ENCODE results near the gene ABCA13. TPM values are rescaled to one million over a fixed set of nuclear protein-coding genes. Genes with fewer than 3 reads are reported as not detected.

The ABCA13 gene
- total RNA-seq, 4 donors from 2014 or later, result under 0.01 to 0.54 (median 0.04) TPM; not detected in 1

GRCh38 chr7:48148311-48148710 lies 22.9 kb upstream of the ABCA13 start:
- TF ChIP-seq POLR2A (IDR thresholded peaks at IDR 0.05) (no peak), EP300 (IDR thresholded peaks at IDR 0.05) (no peak), POLR2AphosphoS5 (IDR thresholded peaks at IDR 0.05) (no peak)
- TF ChIP-seq, protein P1, sequence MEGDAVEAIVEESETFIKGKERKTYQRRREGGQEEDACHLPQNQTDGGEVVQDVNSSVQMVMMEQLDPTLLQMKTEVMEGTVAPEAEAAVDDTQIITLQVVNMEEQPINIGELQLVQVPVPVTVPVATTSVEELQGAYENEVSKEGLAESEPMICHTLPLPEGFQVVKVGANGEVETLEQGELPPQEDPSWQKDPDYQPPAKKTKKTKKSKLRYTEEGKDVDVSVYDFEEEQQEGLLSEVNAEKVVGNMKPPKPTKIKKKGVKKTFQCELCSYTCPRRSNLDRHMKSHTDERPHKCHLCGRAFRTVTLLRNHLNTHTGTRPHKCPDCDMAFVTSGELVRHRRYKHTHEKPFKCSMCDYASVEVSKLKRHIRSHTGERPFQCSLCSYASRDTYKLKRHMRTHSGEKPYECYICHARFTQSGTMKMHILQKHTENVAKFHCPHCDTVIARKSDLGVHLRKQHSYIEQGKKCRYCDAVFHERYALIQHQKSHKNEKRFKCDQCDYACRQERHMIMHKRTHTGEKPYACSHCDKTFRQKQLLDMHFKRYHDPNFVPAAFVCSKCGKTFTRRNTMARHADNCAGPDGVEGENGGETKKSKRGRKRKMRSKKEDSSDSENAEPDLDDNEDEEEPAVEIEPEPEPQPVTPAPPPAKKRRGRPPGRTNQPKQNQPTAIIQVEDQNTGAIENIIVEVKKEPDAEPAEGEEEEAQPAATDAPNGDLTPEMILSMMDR (IDR thresholded peaks at IDR 0.05), result no peak
- Histone ChIP-seq H3K4me3 (no peak overlapping the region), H3K4me1 (no peaks in the 10 kb centered on the region), H3K27ac (no peak overlapping the region), H3K27me3 (peaks cover 9% of the 10 kb centered on the region), H3K36me3 (no peaks in the 10 kb centered on the region), H3K9me3 (no peaks in the 10 kb centered on the region)
- ATAC-seq, result no peak
- 86 to 92% methylated on average over 1 to 2 of the region's 2 CpGs for WGBS, 2 donors (ENCODE audit: low coverage in 1 of 2)

- H3K9me3 ChIP-seq, result no peaks in the 10 kb centered on the region
- TF ChIP-seq, protein P1 (IDR thresholded peaks at IDR 0.05), result no peak
- TF ChIP-seq POLR2A (IDR thresholded peaks at IDR 0.05) (no peak), POLR2AphosphoS5 (IDR thresholded peaks at IDR 0.05) (no peak), EP300 (IDR thresholded peaks at IDR 0.05) (no peak)
Observed at GRCh38 chr7:48149058-48149457, 22.2 kb upstream of the ABCA13 start.

DNA sequence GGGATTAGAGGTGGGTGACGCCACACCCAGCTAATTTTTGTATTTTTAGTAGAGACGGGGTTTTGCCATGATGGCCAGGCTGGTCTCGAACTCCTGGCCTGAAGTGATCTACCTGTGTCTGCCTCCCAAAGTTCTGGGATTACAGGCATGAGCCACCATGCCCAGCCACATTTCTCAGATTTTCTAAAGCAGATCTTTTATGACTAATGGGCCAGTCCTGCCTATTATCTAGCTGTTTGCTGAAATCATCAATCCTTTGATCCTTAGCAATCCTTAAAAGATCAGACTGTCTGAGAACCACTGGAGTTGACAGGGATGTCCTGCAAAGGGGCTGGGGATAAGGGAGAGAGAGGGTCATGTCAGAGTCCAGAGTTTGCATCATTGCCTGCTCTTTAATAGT lies 21.2 kb upstream of the ABCA13 start:
- no peaks in the 10 kb centered on the region for H3K4me1 ChIP-seq
- H3K27ac ChIP-seq, result no peak overlapping the region
- no peaks in the 10 kb centered on the region for H3K36me3 ChIP-seq
- peaks cover 9% of the 10 kb centered on the region for H3K27me3 ChIP-seq
- TF ChIP-seq, protein P1 (IDR thresholded peaks at IDR 0.05), result no peak
- TF ChIP-seq POLR2A (IDR thresholded peaks at IDR 0.05), result no peak
- no peak for TF ChIP-seq EP300 (IDR thresholded peaks at IDR 0.05)
- TF ChIP-seq POLR2AphosphoS5 (IDR thresholded peaks at IDR 0.05), result no peak
- no peak overlapping the region for H3K4me3 ChIP-seq
- H3K9me3 ChIP-seq, result peaks cover 0 to 7% (median 0%) of the 10 kb centered on the region in 3 donors
- ATAC-seq, result no peak
- WGBS, 2 donors (ENCODE audit: low coverage in 1 of 2), result 80% methylated on average over 3 of the region's 3 CpGs; no CpG with 5 or more reads in 1 of the 2 donors

More at GRCh38 chr7:48149058-48149457, 22.2 kb upstream of the ABCA13 start:
- ATAC-seq, result no peak
- Histone ChIP-seq H3K27ac (no peak overlapping the region), H3K27me3 (peaks cover 9% of the 10 kb centered on the region), H3K36me3 (no peaks in the 10 kb centered on the region), H3K4me3 (no peak overlapping the region), H3K4me1 (no peaks in the 10 kb centered on the region)

GRCh38 chr7:48154792-48155413 lies 16.4 kb upstream of the ABCA13 start:
- Histone ChIP-seq H3K4me1 (no peaks in the 10 kb centered on the region), H3K27me3 (no peaks in the 10 kb centered on the region), H3K4me3 (no peak overlapping the region), H3K36me3 (no peaks in the 10 kb centered on the region), H3K9me3 (peaks cover 0 to 9% (median 0%) of the 10 kb centered on the region in 3 donors), H3K27ac (no peak overlapping the region)
- no peak for ATAC-seq
- WGBS, 2 donors (ENCODE audit: low coverage in 1 of 2), result 56 to 84% methylated on average over 3 to 7 of the region's 8 CpGs
- TF ChIP-seq, protein P1 (IDR thresholded peaks at IDR 0.05), result peak in 2 of 4 experiments; percentile 4 to 41
- no peak for TF ChIP-seq POLR2A (IDR thresholded peaks at IDR 0.05)

DNA sequence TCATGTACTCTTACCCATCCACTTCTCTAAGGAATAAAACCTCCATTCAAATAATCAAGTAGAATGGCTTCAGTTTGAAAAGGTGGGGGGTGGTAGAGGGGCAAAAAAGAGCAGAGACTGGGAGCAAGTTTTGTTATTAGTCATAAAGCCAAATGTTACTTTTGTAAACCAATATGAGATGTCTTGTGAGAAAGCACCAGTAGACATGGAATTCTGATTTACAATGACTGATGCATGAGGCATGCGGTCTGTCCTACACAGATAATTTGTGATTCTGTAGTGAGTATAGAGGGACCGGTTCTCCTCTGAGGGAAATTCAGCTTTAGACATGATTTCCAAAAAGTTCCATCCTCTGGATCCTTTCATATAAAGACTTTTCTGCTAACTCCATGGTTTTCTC lies 12.9 kb upstream of the ABCA13 start:
- H3K27me3 ChIP-seq, result no peaks in the 10 kb centered on the region
- WGBS, 2 donors (ENCODE audit: low coverage in 1 of 2), result 89 to 93% methylated on average over 1 to 2 of the region's 2 CpGs
- no peak for ATAC-seq
- peaks cover 0 to 25% (median 0%) of the 10 kb centered on the region in 3 donors for H3K9me3 ChIP-seq
- no peak for TF ChIP-seq POLR2AphosphoS5 (IDR thresholded peaks at IDR 0.05)
- no peak for TF ChIP-seq EP300 (IDR thresholded peaks at IDR 0.05)
- no peak for TF ChIP-seq POLR2A (IDR thresholded peaks at IDR 0.05)
- TF ChIP-seq, protein P1 (IDR thresholded peaks at IDR 0.05), result no peak
- no peaks in the 10 kb centered on the region for H3K36me3 ChIP-seq
- H3K4me1 ChIP-seq, result no peaks in the 10 kb centered on the region
- no peak overlapping the region for H3K4me3 ChIP-seq
- H3K27ac ChIP-seq, result no peak overlapping the region

All from gastroesophageal sphincter (tissue), 4 donors.